Osteocyte (in vitro differentiated cells): Measurements from ENCODE around the gene PELI2. TPM values are rescaled to one million over a fixed set of nuclear protein-coding genes. Genes with fewer than 3 reads are reported as not detected.
"Not testable (repeated sequence)": the region's sequence is repeated elsewhere in the genome, so short reads cannot be mapped to it uniquely, and the experiment has no call there.

Experiments used
- DNase-seq: peaks from one replicate; pipeline ENCODE4 v3.0.0; 2021; ENCODE audit warnings: mixed read lengths; ENCODE audit not compliant: unreplicated experiment; ENCODE audit errors: extremely low spot score
- H3K27ac Mint-ChIP-seq: one replicate; pipeline ENCODE4 v1.8.0; 2021; ENCODE audit warnings: mild to moderate bottlenecking, mixed read lengths; ENCODE audit not compliant: unreplicated experiment
- H3K27me3 Mint-ChIP-seq: one replicate; pipeline ENCODE4 v1.8.0; 2021; ENCODE audit warnings: mixed read lengths; ENCODE audit not compliant: unreplicated experiment
- H3K36me3 Mint-ChIP-seq: one replicate; pipeline ENCODE4 v1.8.0; 2021; ENCODE audit warnings: mixed read lengths; ENCODE audit not compliant: unreplicated experiment
- H3K4me1 Mint-ChIP-seq: one replicate; pipeline ENCODE4 v1.8.0; 2021; ENCODE audit warnings: mixed read lengths; ENCODE audit not compliant: unreplicated experiment
- H3K4me3 Mint-ChIP-seq: one replicate; pipeline ENCODE4 v1.8.0; 2021; ENCODE audit warnings: mild to moderate bottlenecking, moderate library complexity, mixed read lengths; ENCODE audit not compliant: unreplicated experiment
- H3K9me3 Mint-ChIP-seq: one replicate; pipeline ENCODE4 v1.8.0; 2021; ENCODE audit warnings: mixed read lengths; ENCODE audit not compliant: unreplicated experiment
- CTCF ChIP-seq: fragments of 200-600 bp; sonication (generic); IDR thresholded peaks from 2 replicates; pipeline ENCODE4 v1.5.0; 2021; ENCODE audit warnings: antibody characterized with exemption, mild to moderate bottlenecking, moderate library complexity
- total RNA-seq: library from RNA; stranded (reverse); gene quantifications from 2 replicates; pipeline ENCODE4 v1.2.1, GENCODE V29; 2021

The PELI2 gene
- total RNA-seq, 1 donor from 2014 or later, result 15.0 TPM

GRCh38 chr14:56161658-56162057 is 43.4 kb downstream of the PELI2 start:
- no peaks in the 10 kb centered on the region for H3K27me3 Mint-ChIP-seq
- peaks cover 11% of the 10 kb centered on the region for H3K4me1 Mint-ChIP-seq
- DNase-seq, result no peak
- TF ChIP-seq CTCF, result no peak
- H3K4me3 Mint-ChIP-seq, result no peak overlapping the region
- peaks cover 37% of the 10 kb centered on the region for H3K9me3 Mint-ChIP-seq
- H3K36me3 Mint-ChIP-seq, result peaks cover 16% of the 10 kb centered on the region
- no peak overlapping the region for H3K27ac Mint-ChIP-seq

- peaks cover 10% of the 10 kb centered on the region for H3K4me1 Mint-ChIP-seq
- no peak overlapping the region for H3K27ac Mint-ChIP-seq
- DNase-seq, result no peak
- H3K4me3 Mint-ChIP-seq, result no peak overlapping the region
- H3K27me3 Mint-ChIP-seq, result no peaks in the 10 kb centered on the region
- TF ChIP-seq CTCF, result no peak
- H3K36me3 Mint-ChIP-seq, result peaks cover 22% of the 10 kb centered on the region
- H3K9me3 Mint-ChIP-seq, result peaks cover 42% of the 10 kb centered on the region
These were observed 44.3 kb downstream of the PELI2 start for GRCh38 chr14:56162476-56162875.

GRCh38 chr14:56166579-56166978 is 48.4 kb downstream of the PELI2 start:
- not testable (repeated sequence) for H3K27me3 Mint-ChIP-seq, H3K27ac Mint-ChIP-seq, H3K4me1 Mint-ChIP-seq, DNase-seq, H3K4me3 Mint-ChIP-seq
- Mint-ChIP-seq H3K36me3 (peaks cover 22% of the 10 kb centered on the region), H3K9me3 (peaks cover 42% of the 10 kb centered on the region)

- Mint-ChIP-seq H3K4me3 (no peak overlapping the region), H3K9me3 (peaks cover 38% of the 10 kb centered on the region), H3K27me3 (no peaks in the 10 kb centered on the region), H3K36me3 (peaks cover 18% of the 10 kb centered on the region), H3K4me1 (peaks cover 11% of the 10 kb centered on the region), H3K27ac (no peak overlapping the region)
- DNase-seq, result no peak
- TF ChIP-seq CTCF, result no peak
These were observed 49.9 kb downstream of the PELI2 start for GRCh38 chr14:56168007-56168616.

GRCh38 chr14:56170028-56170427 is 51.8 kb downstream of the PELI2 start:
- Mint-ChIP-seq H3K27me3 (no peaks in the 10 kb centered on the region), H3K36me3 (peaks cover 10% of the 10 kb centered on the region), H3K9me3 (peaks cover 19% of the 10 kb centered on the region), H3K27ac (no peak overlapping the region), H3K4me3 (no peak overlapping the region), H3K4me1 (peaks cover 11% of the 10 kb centered on the region)
- DNase-seq, result no peak
- no peak for TF ChIP-seq CTCF
